22Rv1 (cell line): ENCODE data around the gene KANSL1L.

Source experiments
- H3K27ac ChIP-seq: fragments of 450-650 bp; 2 replicates; pipeline ENCODE4 v1.5.1; 2017
- CTCF ChIP-seq: fragments of 450-650 bp; IDR thresholded peaks from 2 replicates; pipeline ENCODE4 v1.5.1; 2017; ENCODE audit warnings: mild to moderate bottlenecking
- ZFX ChIP-seq: fragments of 450-650 bp; IDR thresholded peaks from 2 replicates; pipeline ENCODE4 v1.6.1; 2017; ENCODE audit warnings: antibody characterized with exemption, borderline replicate concordance

Gene KANSL1L

GRCh38 chr2:209974576-209974975, 196.6 kb downstream of the KANSL1L start:
- TF ChIP-seq ZFX: no peak
- TF ChIP-seq CTCF: no peak
- no peak overlapping the region for H3K27ac ChIP-seq

DNA sequence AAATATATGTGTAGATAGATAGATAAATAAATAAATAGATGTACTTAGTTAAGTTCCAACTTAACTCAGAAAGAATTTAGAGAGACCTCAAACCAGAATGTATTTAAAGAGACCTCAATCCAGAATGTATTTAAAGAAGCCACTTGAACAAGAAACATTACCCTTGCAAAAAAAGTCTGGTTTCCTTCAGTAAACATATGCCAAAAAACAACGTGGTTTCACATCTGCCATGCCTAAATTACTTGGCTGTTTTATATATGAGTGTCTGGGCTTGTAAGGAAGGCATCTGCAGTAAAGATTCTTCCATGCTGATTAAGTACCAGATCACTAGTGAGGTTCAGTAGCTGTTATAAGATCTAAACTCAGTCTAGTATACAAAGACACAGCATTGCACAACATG, 197.9 kb downstream of the KANSL1L start:
- TF ChIP-seq ZFX (no peak), CTCF (no peak)

More for the DNA sequence above, 197.9 kb downstream of the KANSL1L start:
- no peak overlapping the region for H3K27ac ChIP-seq
